Endometrial microvascular endothelial cells (primary cell): ENCODE measurements around the gene ZBTB8OS. TPM values are rescaled to one million over a fixed set of nuclear protein-coding genes. Genes with fewer than 3 reads are reported as not detected.
"Not testable (repeated sequence)": the region's sequence is repeated elsewhere in the genome, so short reads cannot be mapped to it uniquely, and the experiment has no call there.

Experiments
- in situ Hi-C: cut with HindIII; loops from 2 replicates; pipeline ENCODE4 v1.10.0; 2017; ENCODE audit warnings: low sequenced_read_pairs, low pct_unique_long_range_greater_than_20kb; ENCODE audit errors: inconsistent ontology term
- total RNA-seq: library from RNA; depleted of rRNA; stranded (reverse); fragments of >200 nt; gene quantifications from one replicate; pipeline ENCODE4 v1.2.3, GENCODE V29; 2015; ENCODE audit errors: inconsistent ontology term

ZBTB8OS gene
- 26.5 TPM for total RNA-seq

DNA sequence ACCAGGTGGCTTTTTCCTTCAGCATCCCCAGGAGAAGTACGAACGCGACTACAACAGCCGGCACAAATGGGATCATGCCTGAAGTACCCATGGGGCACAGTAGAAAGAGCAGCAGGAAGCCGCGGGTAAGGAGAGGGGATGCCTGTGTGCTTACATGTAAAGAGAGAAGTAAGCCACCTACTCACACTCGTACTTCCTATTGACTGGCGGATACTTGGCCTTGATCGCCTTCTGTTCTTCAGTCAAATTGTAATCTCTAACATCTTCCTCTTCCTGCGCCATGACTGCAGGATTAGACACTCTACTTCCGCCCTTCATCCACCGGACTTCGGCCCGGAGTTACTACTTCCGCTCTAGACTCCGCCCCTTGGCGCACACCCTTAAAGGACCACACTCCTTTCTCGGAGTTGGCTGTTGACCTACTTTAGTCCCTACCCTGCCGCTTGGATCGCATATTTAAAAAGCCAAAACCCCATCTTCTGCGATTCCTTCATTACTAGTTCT lies at the start of gene ZBTB8OS:
Gene ZBTB8OS (minus strand): TSS at position 303 of the 504 bp plus-strand sequence. CDS start 21 bp downstream, at position 282.
- in situ Hi-C loops = no loop called here

DNA sequence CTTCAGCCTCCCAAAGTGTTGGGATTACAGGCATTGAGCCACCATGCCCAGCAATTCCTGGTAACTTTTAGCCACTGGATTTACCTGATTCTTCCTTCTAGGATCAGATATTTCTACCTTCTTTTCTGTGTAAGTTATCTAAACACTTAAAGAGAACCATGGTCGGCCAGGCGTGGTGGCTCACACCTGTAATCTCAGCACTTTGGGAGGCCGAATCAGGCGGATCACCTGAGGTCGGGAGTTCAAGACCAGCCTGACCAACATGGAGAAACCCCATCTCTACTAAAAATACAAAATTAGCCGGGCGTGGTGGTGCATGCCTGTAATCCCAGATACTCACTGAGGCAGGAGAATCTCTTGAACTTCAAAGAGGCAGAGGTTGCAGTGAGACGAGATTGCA lies 46.6 kb upstream of the ZBTB8OS start:
- in situ Hi-C loops = not testable (repeated sequence)

DNA sequence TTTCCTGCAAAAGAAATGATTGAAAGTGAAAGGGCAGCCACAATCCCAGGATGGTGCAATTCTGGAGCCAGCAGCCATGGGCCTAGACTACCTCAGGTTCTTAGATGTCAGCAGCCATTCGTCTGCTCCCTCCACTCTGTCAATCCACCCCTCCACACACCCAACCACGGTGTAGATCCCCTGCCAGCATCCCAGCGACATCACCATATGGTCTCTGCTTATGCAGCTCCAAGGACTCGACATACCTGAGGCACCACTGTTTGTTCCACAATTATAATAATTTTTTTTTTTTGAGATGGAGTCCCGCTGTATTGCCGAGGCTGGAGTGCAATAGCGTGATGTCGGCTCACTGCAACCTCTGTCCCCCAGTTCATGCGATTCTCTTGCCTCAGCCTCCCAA lies 45.7 kb upstream of the ZBTB8OS start:
- in situ Hi-C loops = no loop called here

DNA sequence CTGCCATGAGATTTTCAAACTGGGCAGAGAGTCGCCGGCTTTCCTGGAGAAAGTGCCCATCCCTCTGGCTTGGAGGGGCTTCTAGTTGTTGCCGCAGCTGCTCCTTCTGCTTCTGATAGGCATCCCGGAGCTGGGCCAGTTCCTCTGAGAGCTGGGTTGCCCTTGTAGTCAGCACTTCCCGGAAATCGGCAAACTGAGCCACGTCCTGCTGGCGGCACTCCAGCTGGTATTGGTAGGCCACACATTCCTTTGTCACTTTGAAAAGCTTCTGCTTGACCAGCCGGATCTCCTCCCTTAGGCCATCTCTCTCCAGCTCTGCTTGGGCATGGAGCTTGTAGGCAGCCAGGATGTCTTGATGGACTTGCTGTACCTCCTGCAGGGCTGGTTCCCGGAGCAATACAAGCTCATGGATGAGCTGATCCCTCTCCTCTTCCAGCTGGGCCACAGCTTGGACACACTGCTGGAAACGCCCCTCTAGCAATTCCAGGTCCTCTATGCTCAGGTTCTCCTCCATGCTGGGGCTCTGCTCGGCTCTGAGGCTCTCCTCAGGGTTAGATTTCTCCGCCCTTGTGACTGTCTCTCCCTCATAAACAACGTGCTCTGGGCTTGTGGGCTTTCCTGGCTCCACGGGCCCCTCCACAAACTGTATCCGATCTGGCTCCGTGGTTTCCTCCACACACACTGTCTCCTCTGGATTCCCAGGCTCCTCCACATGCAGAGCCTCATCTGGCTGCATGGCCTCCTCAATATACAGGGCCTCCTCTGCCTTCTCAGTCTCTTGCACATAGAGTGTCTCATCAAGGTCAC lies 45.0 kb upstream of the ZBTB8OS start:
- in situ Hi-C loops = no loop called here

DNA sequence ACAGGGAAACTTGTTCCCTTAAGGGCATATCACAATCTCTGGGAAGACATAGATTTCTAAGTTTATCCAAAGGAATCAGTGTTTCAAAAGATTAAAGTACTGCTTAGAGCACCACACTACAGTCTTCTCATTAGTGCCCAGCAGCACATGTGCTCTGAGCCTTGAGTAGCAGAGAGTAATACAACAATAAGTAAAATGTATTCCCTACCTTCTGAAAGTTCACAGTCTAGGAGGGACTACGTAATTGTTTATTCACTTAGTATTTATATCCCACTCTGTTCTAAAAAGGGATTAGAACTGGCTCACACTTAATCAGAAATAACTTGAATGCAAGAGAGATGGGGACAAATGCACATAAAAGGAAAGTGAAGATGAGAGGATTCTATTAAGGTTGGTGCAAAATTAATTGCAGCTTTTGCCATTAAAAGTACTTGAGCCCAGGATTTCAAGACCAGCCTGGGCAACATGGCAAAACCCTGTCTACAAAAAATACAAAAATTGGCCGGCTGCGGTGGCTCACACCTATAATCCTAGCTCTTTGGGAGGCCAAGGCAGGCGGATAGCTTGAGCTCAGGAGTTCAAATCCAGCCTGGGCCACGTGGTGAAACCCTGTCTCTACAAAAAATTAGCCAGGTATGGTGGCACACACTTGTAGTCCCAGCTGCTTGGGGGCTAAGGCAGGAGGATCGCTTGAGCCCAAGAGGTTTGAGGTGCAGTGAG lies 43.3 kb upstream of the ZBTB8OS start:
- in situ Hi-C loops = no loop called here

DNA sequence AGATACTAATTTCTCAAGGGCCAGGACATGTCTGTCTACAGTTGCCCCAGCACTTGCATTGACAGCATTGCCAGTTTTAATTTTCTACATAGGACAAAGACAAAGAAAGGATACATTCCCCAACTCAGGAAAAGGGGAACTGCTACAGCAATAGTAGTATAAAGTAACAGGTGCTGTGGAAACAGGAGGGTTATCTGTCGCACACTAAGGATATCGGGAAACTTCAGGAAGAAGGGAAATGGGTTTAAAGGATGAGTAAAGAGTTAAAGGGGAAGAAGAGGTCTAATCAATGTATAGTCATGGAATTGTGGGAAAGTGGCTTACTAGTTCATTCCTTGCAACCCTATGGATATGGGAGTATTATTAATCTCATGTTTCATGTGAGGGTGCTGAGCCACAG lies 36.0 kb upstream of the ZBTB8OS start:
- in situ Hi-C loops = no loop called here

DNA sequence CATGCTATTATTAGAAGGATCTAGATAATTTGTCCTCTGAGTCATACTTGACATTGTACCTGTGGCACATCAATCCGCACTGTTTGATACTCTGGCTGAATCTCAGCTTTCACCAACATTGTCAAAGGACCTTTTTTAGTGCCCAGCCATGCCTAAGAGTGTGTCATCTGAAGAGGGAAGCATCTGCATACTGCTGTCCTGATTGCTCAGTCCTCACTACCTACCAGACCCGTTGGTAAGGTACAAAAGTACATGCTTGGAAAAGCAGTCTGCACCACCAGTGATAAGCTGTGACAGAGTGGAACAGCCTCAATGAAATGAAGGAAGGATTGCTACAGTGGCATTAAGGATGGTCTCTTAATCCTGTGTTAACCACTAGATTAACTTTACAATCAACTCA lies 35.1 kb upstream of the ZBTB8OS start:
- in situ Hi-C loops = no loop called here

DNA sequence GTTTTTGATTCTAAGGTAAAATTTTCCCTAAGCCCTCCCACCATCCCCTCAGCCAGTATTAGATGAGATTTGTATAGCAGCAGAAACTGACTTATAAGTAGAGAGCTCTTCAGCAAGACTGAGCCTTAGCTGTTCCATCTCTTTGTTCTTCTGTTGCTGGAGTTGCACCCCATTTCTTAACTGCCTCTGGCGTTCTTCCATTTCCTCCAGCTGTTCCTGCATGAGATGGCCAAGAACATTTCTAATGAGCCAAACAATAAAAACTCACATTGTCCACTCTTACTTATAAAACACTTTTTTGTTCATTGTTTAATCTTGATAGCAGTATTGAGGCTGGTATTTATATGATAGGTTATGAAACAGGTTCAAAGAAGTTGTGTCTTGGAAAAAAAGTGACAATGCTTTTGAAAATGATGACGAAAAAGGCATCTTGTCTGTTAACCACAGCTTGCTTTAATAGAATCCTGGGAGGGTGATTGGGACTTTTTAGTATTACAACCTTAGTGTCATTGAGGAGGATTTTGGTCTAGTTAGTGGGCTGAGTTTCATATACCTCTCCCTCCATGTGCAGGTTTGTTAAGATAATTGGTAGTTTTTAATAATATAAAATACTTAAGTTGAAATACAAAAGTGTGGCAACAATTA lies 33.9 kb upstream of the ZBTB8OS start:
- in situ Hi-C loops = no loop called here

DNA sequence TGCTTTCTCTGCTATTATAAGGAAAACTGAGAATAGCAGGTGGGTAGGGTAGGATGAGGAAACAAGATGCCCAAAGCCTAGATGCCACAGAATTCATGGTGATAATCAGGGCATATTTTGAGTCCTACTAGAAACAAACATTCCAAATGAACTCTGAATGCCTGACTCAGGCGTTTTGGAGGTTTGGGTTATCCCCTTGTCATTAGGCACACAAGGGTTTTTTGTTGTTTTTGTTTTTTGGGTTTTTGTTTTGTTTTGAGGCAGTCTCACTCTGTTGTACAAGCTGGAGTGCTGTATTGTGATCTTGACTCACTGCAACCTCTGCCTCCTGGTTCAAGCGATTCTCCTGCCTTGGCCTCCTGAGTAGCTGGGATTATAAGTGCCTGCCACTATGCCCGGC lies 33.0 kb upstream of the ZBTB8OS start:
- in situ Hi-C loops = no loop called here

DNA sequence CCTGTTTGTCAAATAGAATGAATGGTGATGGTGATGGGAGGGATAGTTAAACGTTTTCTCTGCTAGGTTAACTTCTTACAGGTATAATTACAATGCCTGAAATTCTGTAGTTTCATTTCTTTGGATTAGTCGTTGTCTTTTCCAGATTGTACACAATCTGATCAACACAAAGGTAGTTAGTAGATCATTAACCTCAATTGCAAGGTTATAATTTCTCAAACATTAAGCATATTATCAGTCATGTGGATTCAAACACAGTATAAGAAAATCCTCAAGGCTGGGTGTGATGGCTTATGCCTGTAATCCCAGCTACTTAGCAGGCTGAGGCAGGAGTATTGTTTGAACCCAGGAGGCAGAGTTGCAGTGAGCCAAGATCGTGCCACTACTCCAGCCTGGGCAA lies 31.6 kb upstream of the ZBTB8OS start:
- in situ Hi-C loops = no loop called here

DNA sequence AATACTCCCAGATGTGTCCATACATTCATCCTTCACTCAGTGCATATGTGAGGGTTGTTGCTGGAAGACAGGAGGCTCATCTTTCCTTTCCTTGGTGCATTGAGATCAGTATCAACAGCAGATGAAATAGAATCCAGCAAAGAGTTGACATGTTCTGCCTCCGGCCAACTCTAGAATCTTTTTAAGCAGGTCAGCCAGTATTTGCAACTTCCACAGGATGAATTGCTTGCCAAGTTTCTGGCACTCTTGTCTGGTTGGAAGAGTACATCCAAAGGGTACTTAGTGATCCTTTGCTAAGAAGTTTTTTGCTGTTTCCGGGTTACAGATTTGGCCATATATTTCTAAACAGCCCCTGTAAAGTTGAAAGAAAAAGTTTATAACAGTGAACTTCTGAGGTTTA lies 31.2 kb upstream of the ZBTB8OS start:
- in situ Hi-C loops = no loop called here

DNA sequence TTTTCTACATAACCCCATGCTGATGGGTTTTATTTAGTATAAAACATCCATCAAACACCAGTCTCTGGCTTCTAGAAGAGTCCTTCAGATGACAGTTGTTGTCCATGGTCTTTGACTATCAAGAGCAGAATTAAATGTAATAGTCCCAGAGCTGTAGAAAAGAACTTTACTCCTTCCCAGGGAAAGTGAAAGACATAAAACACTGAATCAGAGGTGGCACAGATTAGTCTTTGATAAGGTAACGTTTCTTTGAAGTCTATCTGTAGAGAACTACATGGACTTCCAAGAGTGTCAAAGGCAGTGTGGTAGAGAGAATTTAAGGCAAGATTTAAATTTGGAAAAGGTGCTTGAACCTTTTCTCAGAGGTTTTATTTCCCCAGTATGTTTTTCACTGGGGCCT lies 30.3 kb upstream of the ZBTB8OS start:
- in situ Hi-C loops = no loop called here

DNA sequence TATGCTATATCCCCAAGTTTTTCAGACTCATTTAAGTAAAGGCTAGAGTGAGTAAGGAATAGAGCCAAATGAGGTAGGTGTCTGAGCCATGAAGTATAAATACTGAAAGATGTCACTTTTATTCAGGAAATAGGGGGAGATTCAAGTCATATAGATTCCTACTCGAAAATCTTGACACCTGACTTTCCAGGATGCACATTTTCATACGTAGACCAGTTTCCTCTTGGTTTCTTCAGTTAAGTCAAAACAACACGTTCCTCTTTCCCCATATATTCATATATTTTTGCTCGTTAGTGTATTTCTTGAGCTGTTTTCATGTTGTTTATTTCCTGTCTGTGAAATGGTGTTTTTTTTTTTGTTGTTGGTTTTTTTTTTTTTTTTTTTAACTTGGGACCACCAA lies 29.6 kb upstream of the ZBTB8OS start:
- in situ Hi-C loops = not testable (repeated sequence)

DNA sequence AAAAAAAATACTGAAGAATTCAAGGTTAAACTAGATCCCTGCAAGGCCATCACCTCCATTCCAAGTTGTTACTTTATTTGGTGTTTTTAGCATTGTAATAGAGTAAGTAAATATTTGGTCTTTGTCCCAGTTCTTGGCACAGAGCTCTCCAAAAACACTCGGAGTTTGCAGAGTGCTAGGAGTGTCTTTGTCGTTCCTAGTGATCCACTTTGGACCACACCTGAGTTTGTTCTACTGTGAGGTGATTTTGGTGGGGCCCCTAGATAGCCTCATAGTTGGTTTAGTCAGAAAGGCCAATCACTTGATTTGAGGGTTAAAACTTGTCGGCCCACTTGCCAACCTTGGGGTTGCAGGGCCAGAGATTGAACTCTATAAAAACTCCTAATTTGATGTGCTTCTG lies 26.6 kb upstream of the ZBTB8OS start:
- in situ Hi-C loops = no loop called here

DNA sequence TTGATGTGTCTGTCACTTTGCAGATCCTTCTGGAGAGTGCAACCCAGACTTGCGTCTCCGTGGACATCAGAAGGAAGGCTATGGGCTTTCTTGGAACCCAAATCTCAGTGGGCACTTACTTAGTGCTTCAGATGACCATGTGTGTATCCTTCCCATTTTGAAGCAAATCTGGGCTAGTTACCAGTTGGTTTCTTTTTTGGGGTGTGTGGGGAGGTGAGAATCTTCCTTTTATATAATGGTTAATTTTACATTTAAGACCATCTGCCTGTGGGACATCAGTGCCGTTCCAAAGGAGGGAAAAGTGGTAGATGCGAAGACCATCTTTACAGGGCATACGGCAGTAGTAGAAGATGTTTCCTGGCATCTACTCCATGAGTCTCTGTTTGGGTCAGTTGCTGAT lies 18.4 kb upstream of the ZBTB8OS start:
- in situ Hi-C loops = not testable (repeated sequence)

DNA sequence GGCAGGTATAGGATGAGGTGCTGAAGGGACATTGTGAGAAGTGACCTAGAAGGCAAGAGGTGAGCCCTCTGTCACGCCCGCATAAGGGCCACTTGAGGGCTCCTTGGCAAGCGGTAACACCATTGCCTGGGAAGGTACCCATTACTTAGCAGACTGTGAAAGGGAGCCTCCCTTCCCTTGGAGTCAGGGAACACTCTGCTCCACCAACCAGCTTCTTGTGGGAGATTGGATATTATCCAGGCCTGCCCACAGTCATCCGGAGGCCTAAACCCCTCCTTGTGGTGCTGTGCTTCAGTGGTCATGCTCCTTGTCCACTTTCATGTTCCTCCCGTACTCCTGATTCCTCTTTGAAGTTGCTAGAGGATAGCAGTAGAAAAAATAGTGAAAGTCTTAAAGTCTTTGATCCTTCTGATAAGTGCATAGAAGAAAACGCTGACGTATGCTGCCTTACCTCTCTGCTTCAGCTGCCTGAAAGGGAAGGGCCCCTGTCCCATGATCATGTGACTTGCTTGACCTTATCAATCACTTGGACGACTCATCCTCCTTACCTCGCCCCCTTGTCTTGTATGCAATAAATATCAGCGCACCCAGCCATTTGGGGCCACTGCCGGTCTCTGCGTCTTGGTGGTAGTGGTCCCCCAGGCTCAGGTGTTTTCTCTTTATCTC lies 16.7 kb upstream of the ZBTB8OS start:
- in situ Hi-C loops = no loop called here

DNA sequence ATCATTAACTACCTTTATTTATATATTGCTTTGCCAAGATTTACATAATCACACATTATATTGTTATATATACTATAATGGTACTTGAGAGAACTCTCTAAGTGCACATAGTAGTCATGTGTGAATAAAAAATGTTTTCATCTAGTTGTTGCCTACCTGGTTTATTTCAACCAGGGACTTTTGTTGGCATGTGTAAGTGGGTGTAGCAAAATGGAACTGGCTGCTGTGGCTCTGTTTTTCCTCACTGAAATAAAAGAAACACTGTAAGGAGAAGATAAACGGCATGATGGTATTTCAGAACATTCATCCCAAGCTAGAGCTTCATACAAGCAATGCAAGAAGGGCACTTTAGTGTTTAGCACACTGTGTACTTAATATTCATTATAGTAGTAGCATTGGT lies 15.6 kb upstream of the ZBTB8OS start:
- in situ Hi-C loops = no loop called here

DNA sequence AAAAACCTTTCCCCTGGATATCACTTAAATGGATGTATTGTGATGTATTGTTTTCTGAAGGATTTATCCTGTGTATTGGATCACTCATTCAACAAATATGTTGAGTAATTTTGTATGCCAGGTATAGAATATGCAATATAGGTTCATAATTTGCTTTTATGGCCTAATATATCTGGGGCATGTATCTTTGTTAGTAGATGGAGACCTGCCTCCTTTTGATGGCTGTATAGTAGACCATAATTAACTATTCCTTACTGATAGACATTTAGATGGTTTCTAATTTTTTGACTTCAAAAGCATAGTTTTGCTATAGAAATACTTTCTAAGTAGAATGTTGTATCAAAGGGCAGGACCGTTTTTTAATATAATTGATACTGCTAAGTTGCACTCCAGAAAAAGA lies 9.2 kb upstream of the ZBTB8OS start:
- in situ Hi-C loops = no loop called here

DNA sequence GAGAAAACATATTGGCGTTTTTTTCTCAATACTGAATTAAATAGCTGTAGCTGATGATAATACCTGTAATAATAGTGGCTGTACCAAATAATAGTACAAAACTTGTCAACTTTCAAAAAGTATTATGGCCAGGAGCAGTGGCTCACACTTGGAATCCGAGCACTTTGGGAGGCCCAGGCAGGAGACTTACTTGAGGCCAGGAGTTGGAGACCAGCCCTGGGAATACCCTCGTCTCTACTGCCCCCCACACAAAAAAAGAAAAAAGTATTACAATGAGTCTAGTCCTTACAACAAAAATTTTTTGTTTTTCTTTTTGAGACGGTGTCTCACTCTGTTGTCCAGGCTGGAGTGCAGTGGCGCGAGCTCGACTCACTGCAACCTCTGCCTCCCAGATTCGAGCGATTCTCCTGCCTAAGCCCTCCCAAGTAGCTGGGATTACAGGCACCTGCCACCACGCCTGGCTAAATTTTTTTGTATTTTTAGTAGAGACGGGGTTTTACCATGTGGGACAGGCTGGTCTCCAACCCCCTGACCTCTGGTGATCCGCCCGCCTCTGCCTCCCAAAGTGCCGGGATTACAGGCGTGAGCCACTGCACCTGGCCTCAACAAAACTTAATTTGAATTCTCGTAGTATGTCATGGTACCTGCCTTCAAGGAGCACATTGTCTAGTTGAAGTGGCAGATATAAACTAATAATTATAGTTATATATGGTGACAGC lies 2.1 kb upstream of the ZBTB8OS start:
- in situ Hi-C loops = no loop called here
